LNCAP (cell line): ENCODE data around the gene ATN1.

Experiments used
- TF ChIP-seq, protein P1 (sequence below): fragments of 450-650 bp; IDR thresholded peaks from 2 replicates; pipeline ENCODE4 v1.5.1; 2017; ENCODE audit warnings: mild to moderate bottlenecking

Gene ATN1

DNA sequence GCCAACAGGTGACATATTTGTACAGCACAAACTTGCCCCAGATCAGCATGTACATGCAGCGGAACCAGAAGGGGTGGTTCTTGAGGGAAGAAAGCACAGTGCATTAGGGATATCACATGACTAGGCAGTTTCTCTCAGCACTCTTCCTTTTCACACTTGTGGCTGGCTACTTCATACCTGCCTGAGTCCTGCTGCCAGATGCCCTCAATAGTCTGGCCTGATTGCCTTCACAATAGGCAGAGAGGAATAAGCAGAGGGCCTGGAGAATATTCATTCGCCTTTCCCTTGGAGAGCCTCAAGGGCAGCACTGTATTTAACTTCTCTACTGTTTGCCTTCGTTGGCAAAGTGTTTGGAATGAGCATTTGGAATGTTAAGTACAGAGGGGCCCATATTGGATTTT lies 50.9 kb downstream of the ATN1 start:
- TF ChIP-seq, protein P1, sequence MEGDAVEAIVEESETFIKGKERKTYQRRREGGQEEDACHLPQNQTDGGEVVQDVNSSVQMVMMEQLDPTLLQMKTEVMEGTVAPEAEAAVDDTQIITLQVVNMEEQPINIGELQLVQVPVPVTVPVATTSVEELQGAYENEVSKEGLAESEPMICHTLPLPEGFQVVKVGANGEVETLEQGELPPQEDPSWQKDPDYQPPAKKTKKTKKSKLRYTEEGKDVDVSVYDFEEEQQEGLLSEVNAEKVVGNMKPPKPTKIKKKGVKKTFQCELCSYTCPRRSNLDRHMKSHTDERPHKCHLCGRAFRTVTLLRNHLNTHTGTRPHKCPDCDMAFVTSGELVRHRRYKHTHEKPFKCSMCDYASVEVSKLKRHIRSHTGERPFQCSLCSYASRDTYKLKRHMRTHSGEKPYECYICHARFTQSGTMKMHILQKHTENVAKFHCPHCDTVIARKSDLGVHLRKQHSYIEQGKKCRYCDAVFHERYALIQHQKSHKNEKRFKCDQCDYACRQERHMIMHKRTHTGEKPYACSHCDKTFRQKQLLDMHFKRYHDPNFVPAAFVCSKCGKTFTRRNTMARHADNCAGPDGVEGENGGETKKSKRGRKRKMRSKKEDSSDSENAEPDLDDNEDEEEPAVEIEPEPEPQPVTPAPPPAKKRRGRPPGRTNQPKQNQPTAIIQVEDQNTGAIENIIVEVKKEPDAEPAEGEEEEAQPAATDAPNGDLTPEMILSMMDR = no peak

DNA sequence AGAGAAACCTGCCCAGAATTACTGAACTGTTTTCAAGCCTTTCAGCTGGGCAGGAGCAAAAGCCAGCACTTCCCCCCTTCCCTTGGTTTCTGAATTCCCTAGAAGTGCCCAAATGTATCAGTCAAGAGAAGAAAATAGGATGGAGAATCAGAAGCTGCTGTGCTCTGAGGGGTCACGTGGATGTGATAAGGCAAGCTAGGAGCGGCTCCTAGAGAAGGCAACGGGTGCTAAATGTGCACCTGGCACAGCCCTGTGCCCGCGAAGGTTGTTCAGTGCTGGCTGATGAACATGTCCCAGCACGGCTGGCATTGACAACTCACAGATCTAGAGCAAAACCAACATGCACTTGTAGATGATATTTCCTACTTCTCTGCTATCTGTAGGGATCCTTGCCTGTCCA lies 51.3 kb downstream of the ATN1 start:
- TF ChIP-seq, protein P1 = no peak

DNA sequence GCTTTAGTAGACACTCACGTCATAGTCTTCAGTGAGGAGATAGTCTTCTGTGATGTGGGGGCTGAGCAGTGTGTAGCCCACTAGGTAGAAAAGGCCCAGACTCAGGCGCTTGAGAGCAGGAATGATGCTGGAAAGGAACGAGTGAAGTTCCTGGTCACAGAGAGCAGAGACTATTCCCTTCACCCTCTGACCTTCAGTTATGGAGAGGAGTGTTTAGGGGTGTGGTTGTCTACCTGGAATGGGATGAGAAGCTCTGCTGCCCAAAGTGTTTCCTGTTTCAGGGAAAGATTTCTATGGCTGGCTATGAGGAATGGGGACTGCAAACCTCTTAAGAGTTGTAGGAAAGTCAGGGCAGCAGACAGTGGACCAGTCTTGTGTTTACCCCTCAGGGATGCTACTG lies 51.7 kb downstream of the ATN1 start:
- TF ChIP-seq, protein P1 = no peak

DNA sequence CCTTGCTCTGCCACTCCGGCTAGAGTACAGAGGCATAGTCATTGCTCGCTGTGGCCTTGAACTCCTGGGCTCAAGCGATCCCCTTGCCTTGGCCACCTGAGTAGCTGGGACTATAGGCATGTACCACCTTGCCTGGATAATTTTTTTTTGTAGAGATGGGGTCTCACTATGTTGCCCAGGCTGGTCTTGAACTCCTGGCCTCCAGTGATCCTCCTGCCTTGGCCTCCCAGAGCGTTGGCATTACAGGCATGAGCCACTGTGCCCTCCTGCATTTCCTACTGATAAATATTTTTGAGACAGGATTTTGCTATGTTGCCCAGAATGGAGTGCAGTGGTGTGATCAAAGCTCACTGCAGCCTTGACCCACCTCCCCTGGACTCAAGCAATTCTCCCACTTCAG lies 52.3 kb downstream of the ATN1 start:
- TF ChIP-seq, protein P1 = no peak

DNA sequence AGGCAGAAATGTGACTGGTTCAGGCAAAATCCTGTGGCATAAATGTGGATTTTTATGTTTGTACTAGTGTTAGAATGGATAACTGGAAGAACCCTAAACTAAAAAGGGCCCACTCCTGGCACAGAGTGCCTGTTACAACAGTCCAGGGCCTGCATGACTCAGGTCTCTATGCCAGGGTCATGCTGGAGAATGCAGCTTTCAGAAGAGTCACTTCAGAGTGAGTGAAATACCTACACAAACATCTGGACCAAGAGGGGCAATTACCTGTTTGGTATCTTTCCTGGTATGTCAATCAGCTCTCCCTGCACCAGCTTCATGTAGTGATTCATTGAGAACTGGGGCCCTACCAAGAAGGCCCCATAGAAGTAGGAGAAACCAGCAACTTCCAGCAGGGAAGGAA lies 53.0 kb downstream of the ATN1 start:
- TF ChIP-seq, protein P1 = no peak

DNA sequence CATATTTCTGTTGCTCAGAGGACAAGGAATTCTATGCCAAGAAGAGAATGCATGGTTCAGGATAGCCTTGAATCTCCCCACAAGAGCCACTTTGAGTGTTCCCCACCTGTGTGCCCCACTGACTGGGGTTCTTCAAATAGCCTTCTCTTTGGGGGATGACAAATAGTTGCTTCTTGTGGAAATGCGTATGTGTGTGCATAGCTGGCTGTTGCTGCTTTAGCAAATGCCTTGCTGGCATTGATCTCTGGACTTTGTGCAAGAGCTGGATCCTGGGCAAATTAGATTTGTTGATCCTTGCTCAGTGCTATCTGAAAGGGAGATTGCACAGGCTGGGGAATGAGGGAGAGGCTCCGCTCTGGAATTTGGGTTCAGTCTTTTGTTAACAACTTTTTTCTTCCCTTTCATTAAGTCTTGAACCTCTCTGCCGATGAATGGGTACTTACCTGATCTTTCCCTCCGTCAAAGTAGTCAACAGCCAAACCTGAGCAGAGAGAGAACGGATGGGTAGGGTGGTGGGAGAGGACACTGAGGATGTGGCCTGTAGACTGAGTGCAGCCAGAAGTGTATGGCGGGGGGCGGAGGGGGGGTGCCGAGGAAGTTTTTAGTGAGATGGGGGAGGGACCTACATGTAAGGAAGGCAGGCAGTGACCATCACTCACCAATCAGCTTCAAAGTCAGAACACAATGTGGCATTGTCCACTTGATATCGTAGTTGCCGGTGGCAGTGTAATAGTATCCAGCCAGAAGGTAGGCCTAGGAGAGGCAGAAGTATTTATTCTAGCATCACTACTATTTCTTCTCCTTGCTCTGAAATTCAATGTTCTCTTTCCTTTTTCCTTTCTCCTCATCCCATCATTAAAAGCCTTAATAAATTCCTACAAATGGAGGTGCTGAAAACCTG lies 53.6 kb downstream of the ATN1 start:
- TF ChIP-seq, protein P1 = no peak

DNA sequence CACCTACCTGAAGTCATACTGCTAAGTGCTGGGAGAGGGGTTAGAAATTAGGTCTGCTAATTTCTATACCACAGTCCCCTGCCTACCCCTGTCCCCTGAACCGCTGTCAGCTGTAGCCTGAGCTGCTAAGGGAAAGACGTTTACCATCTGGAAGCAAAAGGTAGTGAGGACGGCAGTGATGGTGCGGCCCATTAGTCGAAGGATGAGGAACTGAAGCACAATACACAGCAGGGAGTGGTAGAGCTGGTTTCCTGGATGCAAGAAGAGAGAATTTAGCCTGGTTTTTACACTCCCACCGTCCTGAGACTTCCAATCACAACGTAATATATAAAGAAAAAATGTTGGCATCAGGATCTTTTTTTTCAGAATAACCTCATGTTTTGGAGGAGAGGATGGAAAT lies 54.8 kb downstream of the ATN1 start:
- TF ChIP-seq, protein P1 = no peak
